Transverse colon (tissue), 4 donors: Measurements from ENCODE around the gene FAH. TPM values are rescaled to one million over a fixed set of nuclear protein-coding genes. Genes with fewer than 3 reads are reported as not detected.

ENCODE experiments used
- DNase-seq: peaks from one replicate; pipeline ENCODE4 v3.0.0-alpha.2; 2019
- H3K27ac ChIP-seq, 4 donors: fragments of 200-600 bp; sonication (generic); 2 replicates each; pipeline ENCODE4 v1.5.1; 2016 to 2018; ENCODE audit warnings: inconsistent platforms in 4 of 4
- H3K27me3 ChIP-seq: fragments of 200-600 bp; sonication (generic); 2 replicates; pipeline ENCODE4 v1.5.1; 2017; ENCODE audit warnings: inconsistent platforms
- H3K36me3 ChIP-seq, 4 donors: fragments of 200-600 bp; sonication (generic); 2 replicates each; pipeline ENCODE4 v1.5.1; 2017 to 2019; ENCODE audit warnings: inconsistent platforms in 4 of 4
- H3K4me1 ChIP-seq, 4 donors: fragments of 200-600 bp; sonication (generic); 2 replicates each; pipeline ENCODE4 v1.5.1; 2017 to 2020; ENCODE audit warnings: inconsistent platforms in 4 of 4
- H3K4me3 ChIP-seq, 4 donors: fragments of 200-600 bp; sonication (generic); 1 replicate in 1 of 4; 2 replicates in 3 of 4; pipeline versions ENCODE4 v1.5.1 to v1.6.1; 2017 to 2019; ENCODE audit warnings: inconsistent platforms in 4 of 4
- H3K9me3 ChIP-seq, 2 donors: fragments of 200-600 bp; sonication (generic); 2 replicates each; pipeline ENCODE4 v1.5.1; 2017 to 2019; ENCODE audit warnings: inconsistent platforms in 2 of 2
- CTCF ChIP-seq, 5 experiments: fragments of 200-600 bp in 3 of 5; fragments of 450-650 bp in 2 of 5; sonication (generic) in 3 of 5; IDR thresholded peaks; 1 replicate in 2 of 5; 2 replicates in 3 of 5; pipeline ENCODE4 v1.5.1; 2016 to 2017; ENCODE audit warnings: antibody characterized with exemption in 5 of 5, inconsistent platforms in 3 of 5, mild to moderate bottlenecking in 2 of 5, moderate library complexity in 1 of 5
- EP300 ChIP-seq: sonication (generic); formaldehyde crosslinking; IDR thresholded peaks from one replicate; pipeline ENCODE4 v1.6.1; 2017; ENCODE audit warnings: antibody characterized with exemption, low read depth
- POLR2A ChIP-seq: fragments of 450-650 bp; IDR thresholded peaks from one replicate; pipeline ENCODE4 v1.6.1; 2016; ENCODE audit warnings: antibody characterized with exemption, mild to moderate bottlenecking, moderate library complexity
- POLR2AphosphoS5 ChIP-seq, 3 donors: sonication (generic); formaldehyde crosslinking; IDR thresholded peaks; one replicate each; pipeline ENCODE4 v1.6.1; 2016; ENCODE audit warnings: antibody characterized with exemption in 3 of 3
- WGBS, 2 donors: methylation state at CpG; one replicate each; pipeline ENCODE4 v1.1.5; 2018; ENCODE audit warnings: low coverage in 1 of 2; 5-methylcytosine and 5-hydroxymethylcytosine counted together
- in situ Hi-C, 4 donors: fragments of 200-750 bp; cut with MboI; loops; one replicate each; pipeline versions ENCODE4 v1.15.0 to v1.15.1; 2017; ENCODE audit warnings: low sequenced_read_pairs in 3 of 4, low pct_ligation_motif_present in 1 of 4, low pct_unique_long_range_greater_than_20kb in 1 of 4
- intact Hi-C: fragments of 100-400 bp; cut with DNase I; formaldehyde crosslinking; loops from one replicate; pipeline ENCODE4 v1.15.1; 2023; ENCODE audit warnings: low total_unique reads
- total RNA-seq, 4 donors: library from RNA; depleted of rRNA; stranded (reverse); fragments of >200 nt; gene quantifications; one replicate each; pipeline ENCODE4 v1.1.0, GENCODE V29; 2016

FAH gene
- total RNA-seq, 4 donors from 2014 or later, result 5.6 to 10.6 (median 8.7) TPM

GRCh38 chr15:80175436-80175835 is 22.6 kb downstream of the FAH start:
- WGBS, 2 donors, result 93% methylated on average over 5 of the region's 9 CpGs; no CpG with 5 or more reads in 1 of the 2 donors
- H3K27ac ChIP-seq, result no peak overlapping the region
- intact Hi-C loops (no loop called here), in situ Hi-C loops (loop anchor here in 1 of 4 donors (10.0 kb wide), 1 partner anchor 181 kb away; no protein-coding TSS in a partner anchor)
- H3K4me3 ChIP-seq, result no peak overlapping the region
- TF ChIP-seq POLR2AphosphoS5 (IDR thresholded peaks at IDR 0.05), result no peak
- no peak for TF ChIP-seq EP300
- TF ChIP-seq CTCF (IDR thresholded peaks at IDR 0.05), result no peak
- no peak for TF ChIP-seq POLR2A
- no peaks in the 10 kb centered on the region for H3K36me3 ChIP-seq
- H3K27me3 ChIP-seq, result no peaks in the 10 kb centered on the region
- no peak for DNase-seq
- H3K9me3 ChIP-seq, result no peaks in the 10 kb centered on the region
- no peaks in the 10 kb centered on the region for H3K4me1 ChIP-seq

GRCh38 chr15:80176443-80176842 is 23.6 kb downstream of the FAH start:
- WGBS, 2 donors, result 81% methylated on average over 6 of the region's 6 CpGs; no CpG with 5 or more reads in 1 of the 2 donors
- no peak for DNase-seq
- Histone ChIP-seq H3K36me3 (no peaks in the 10 kb centered on the region), H3K9me3 (no peaks in the 10 kb centered on the region), H3K27me3 (no peaks in the 10 kb centered on the region), H3K4me3 (no peak overlapping the region), H3K27ac (no peak overlapping the region), H3K4me1 (no peaks in the 10 kb centered on the region)
- TF ChIP-seq EP300 (no peak), POLR2A (no peak), POLR2AphosphoS5 (IDR thresholded peaks at IDR 0.05) (no peak), CTCF (IDR thresholded peaks at IDR 0.05) (no peak)
- in situ Hi-C loops (loop anchor here in 1 of 4 donors (10.0 kb wide), 1 partner anchor 182 kb away; no protein-coding TSS in a partner anchor), intact Hi-C loops (no loop called here)

- Histone ChIP-seq H3K4me3 (no peak overlapping the region), H3K4me1 (no peaks in the 10 kb centered on the region), H3K36me3 (no peaks in the 10 kb centered on the region), H3K27ac (no peak overlapping the region), H3K27me3 (no peaks in the 10 kb centered on the region), H3K9me3 (no peaks in the 10 kb centered on the region)
- TF ChIP-seq POLR2AphosphoS5 (IDR thresholded peaks at IDR 0.05), result no peak
- TF ChIP-seq POLR2A, result no peak
- no peak for TF ChIP-seq EP300
- no peak for TF ChIP-seq CTCF (IDR thresholded peaks at IDR 0.05)
- intact Hi-C loops, result no loop called here
- in situ Hi-C loops, result loop anchor here in 1 of 4 donors (10.0 kb wide), 1 partner anchor 182 kb away; no protein-coding TSS in a partner anchor
- DNase-seq, result no peak
- WGBS, 2 donors, result 87% methylated on average over 2 of the region's 2 CpGs; no CpG with 5 or more reads in 1 of the 2 donors
Observed at GRCh38 chr15:80177156-80177555, 24.4 kb downstream of the FAH start.

GRCh38 chr15:80179025-80179759 is 26.4 kb downstream of the FAH start:
- Histone ChIP-seq H3K36me3 (no peaks in the 10 kb centered on the region), H3K27ac (no peak overlapping the region), H3K27me3 (no peaks in the 10 kb centered on the region), H3K4me1 (no peaks in the 10 kb centered on the region), H3K4me3 (no peak overlapping the region), H3K9me3 (no peaks in the 10 kb centered on the region)
- TF ChIP-seq CTCF (IDR thresholded peaks at IDR 0.05), result no peak
- TF ChIP-seq POLR2AphosphoS5 (IDR thresholded peaks at IDR 0.05), result no peak
- TF ChIP-seq EP300, result no peak
- TF ChIP-seq POLR2A, result no peak
- 81 to 83% methylated on average over 3 to 17 of the region's 17 CpGs for WGBS, 2 donors
- no peak for DNase-seq
- intact Hi-C loops (no loop called here), in situ Hi-C loops (loop anchor here in 1 of 4 donors (10.0 kb wide), 1 partner anchor 184 kb away; no protein-coding TSS in a partner anchor)
